Ascending aorta (tissue), 2 donors: ENCODE results near the gene LRRC9. TPM values are rescaled to one million over a fixed set of nuclear protein-coding genes. Genes with fewer than 3 reads are reported as not detected.
"Not testable (repeated sequence)": the region's sequence is repeated elsewhere in the genome, so short reads cannot be mapped to it uniquely, and the experiment has no call there.

Source experiments
- DNase-seq, 2 donors: peaks; one replicate each; pipeline ENCODE4 v3.0.0-alpha.2; 2019; ENCODE audit warnings: low spot score in 2 of 2
- H3K27ac ChIP-seq, 2 donors: fragments of 200-600 bp; sonication (generic); one replicate each; pipeline ENCODE4 v1.5.1; 2016 to 2017; ENCODE audit warnings: mild to moderate bottlenecking in 1 of 2
- H3K27me3 ChIP-seq: fragments of 200-600 bp; sonication (generic); one replicate; pipeline ENCODE4 v1.5.1; 2017
- H3K36me3 ChIP-seq, 2 donors: fragments of 200-600 bp; sonication (generic); one replicate each; pipeline ENCODE4 v1.5.1; 2016
- H3K4me1 ChIP-seq, 2 donors: fragments of 200-600 bp; sonication (generic); one replicate each; pipeline ENCODE4 v1.5.1; 2016 to 2017; ENCODE audit warnings: mild to moderate bottlenecking in 1 of 2
- H3K4me3 ChIP-seq, 2 donors: fragments of 200-600 bp; sonication (generic); one replicate each; pipeline ENCODE4 v1.5.1; 2016 to 2017; ENCODE audit warnings: mild to moderate bottlenecking in 1 of 2
- H3K9me3 ChIP-seq, 2 donors: fragments of 200-600 bp; sonication (generic); one replicate each; pipeline ENCODE4 v1.5.1; 2016
- intact Hi-C: fragments of 100-400 bp; cut with DNase I; formaldehyde crosslinking; loops from one replicate; pipeline ENCODE4 v1.15.1; 2023
- total RNA-seq: library from RNA; depleted of rRNA; stranded (reverse); fragments of >200 nt; gene quantifications from one replicate; pipeline ENCODE4 v1.1.0, GENCODE V29; 2016
- TF ChIP-seq, protein P1 (sequence below), 3 experiments: fragments of 200-600 bp in 2 of 3; fragments of 450-650 bp in 1 of 3; sonication (generic) in 2 of 3; IDR thresholded peaks; one replicate each; pipeline ENCODE4 v1.5.1; 2016 to 2019; ENCODE audit warnings: antibody characterized with exemption in 3 of 3, mild to moderate bottlenecking in 1 of 3, moderate library complexity in 1 of 3

The LRRC9 gene
- total RNA-seq, 1 donor from 2014 or later = not detected

DNA sequence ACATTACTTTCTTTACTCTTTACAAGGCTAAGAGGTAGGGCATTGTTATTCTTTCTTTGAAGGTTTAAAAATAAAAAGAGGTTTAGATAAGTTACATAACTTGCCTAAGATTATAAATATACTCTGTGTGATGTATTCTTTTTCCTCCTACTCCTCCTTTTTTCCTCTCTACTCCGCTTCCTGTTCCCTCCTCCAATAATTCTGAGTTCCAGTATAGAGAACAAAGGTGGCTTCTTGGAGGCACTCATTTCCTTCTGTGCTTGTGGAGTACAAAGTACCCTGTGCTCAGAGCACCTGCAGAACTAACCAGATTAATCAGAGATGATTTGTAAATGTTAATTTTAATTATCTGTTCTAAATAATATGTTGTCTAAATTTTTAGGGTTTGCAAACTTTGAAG is 11.3 kb downstream of the LRRC9 start:
- Histone ChIP-seq H3K36me3 (no peaks in the 10 kb centered on the region), H3K4me1 (no peaks in the 10 kb centered on the region), H3K27ac (no peak overlapping the region), H3K9me3 (no peaks in the 10 kb centered on the region), H3K27me3 (no peaks in the 10 kb centered on the region), H3K4me3 (no peak overlapping the region)
- TF ChIP-seq, protein P1, sequence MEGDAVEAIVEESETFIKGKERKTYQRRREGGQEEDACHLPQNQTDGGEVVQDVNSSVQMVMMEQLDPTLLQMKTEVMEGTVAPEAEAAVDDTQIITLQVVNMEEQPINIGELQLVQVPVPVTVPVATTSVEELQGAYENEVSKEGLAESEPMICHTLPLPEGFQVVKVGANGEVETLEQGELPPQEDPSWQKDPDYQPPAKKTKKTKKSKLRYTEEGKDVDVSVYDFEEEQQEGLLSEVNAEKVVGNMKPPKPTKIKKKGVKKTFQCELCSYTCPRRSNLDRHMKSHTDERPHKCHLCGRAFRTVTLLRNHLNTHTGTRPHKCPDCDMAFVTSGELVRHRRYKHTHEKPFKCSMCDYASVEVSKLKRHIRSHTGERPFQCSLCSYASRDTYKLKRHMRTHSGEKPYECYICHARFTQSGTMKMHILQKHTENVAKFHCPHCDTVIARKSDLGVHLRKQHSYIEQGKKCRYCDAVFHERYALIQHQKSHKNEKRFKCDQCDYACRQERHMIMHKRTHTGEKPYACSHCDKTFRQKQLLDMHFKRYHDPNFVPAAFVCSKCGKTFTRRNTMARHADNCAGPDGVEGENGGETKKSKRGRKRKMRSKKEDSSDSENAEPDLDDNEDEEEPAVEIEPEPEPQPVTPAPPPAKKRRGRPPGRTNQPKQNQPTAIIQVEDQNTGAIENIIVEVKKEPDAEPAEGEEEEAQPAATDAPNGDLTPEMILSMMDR (IDR thresholded peaks at IDR 0.05) = no peak
- intact Hi-C loops = no loop called here
- DNase-seq = no peak

- TF ChIP-seq, protein P1 (IDR thresholded peaks at IDR 0.05) = no peak
- H3K36me3 ChIP-seq = no peaks in the 10 kb centered on the region
- H3K4me1 ChIP-seq = no peaks in the 10 kb centered on the region
- H3K27me3 ChIP-seq = no peaks in the 10 kb centered on the region
- H3K9me3 ChIP-seq = no peaks in the 10 kb centered on the region
- intact Hi-C loops = no loop called here
- H3K27ac ChIP-seq = no peak overlapping the region
- DNase-seq = no peak
- H3K4me3 ChIP-seq = no peak overlapping the region
Observed at GRCh38 chr14:59936145-59936544, 16.2 kb downstream of the LRRC9 start.

GRCh38 chr14:59939828-59940227 is 19.9 kb downstream of the LRRC9 start:
- Histone ChIP-seq H3K9me3 (no peaks in the 10 kb centered on the region), H3K27me3 (no peaks in the 10 kb centered on the region), H3K4me3 (no peak overlapping the region), H3K4me1 (no peaks in the 10 kb centered on the region), H3K36me3 (no peaks in the 10 kb centered on the region), H3K27ac (no peak overlapping the region)
- no peak for DNase-seq
- intact Hi-C loops = no loop called here
- TF ChIP-seq, protein P1 (IDR thresholded peaks at IDR 0.05) = no peak

DNA sequence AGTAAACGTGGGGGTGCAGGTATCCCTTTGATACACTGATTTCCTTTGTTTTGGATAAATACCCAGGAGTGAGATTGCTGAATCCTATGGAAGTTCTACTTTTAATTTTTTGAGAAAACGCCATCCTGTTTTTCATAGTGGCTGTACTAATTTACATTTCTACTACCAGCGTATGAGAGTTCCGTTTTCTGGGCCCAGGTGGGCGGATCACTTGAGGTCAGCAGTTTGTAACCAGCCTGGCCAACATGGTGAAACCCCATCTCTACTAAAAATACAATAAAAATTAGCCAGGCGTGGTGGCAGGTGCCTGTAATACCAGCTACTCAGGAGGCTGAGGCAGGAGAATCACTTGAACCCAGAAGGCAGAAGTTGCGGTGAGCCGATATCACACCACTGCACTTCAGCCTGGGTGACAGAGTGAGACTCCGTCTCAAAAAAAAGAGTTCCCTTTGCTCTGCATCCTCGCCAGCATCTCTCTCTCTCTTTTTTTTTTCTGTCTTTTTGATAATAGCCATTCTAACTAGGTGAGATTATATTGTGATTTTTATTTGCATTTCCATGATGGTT is 22.4 kb downstream of the LRRC9 start:
- intact Hi-C loops, H3K27me3 ChIP-seq, DNase-seq, H3K36me3 ChIP-seq, H3K4me3 ChIP-seq, H3K27ac ChIP-seq, H3K4me1 ChIP-seq, H3K9me3 ChIP-seq: not testable (repeated sequence)

GRCh38 chr14:59944909-59945308 is 25.0 kb downstream of the LRRC9 start:
- intact Hi-C loops = no loop called here
- no peak for DNase-seq
- Histone ChIP-seq H3K4me1 (no peaks in the 10 kb centered on the region), H3K27ac (no peak overlapping the region), H3K36me3 (no peaks in the 10 kb centered on the region), H3K4me3 (no peak overlapping the region), H3K27me3 (no peaks in the 10 kb centered on the region), H3K9me3 (no peaks in the 10 kb centered on the region)
- TF ChIP-seq, protein P1 (IDR thresholded peaks at IDR 0.05) = no peak

DNA sequence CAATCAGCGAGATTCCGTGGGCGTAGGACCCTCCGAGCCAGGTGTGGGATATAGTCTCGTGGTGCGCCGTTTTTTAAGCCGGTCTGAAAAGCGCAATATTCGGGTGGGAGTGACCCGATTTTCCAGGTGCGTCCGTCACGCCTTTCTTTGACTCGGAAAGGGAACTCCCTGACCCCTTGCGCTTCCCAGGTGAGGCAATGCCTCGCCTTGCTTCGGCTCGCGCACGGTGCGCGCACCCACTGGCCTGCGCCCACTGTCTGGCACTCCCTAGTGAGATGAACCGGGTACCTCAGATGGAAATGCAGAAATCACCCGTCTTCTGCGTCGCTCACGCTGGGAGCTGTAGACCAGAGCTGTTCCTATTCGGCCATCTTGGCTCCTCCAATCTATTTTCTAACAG is 32.2 kb downstream of the LRRC9 start:
- H3K4me1 ChIP-seq, H3K4me3 ChIP-seq, H3K27me3 ChIP-seq, H3K27ac ChIP-seq, H3K36me3 ChIP-seq, intact Hi-C loops, DNase-seq: not testable (repeated sequence)
- peaks cover 0 to 14% of the 10 kb centered on the region in 2 donors for H3K9me3 ChIP-seq

- H3K4me3 ChIP-seq, H3K27ac ChIP-seq, H3K4me1 ChIP-seq, H3K36me3 ChIP-seq, intact Hi-C loops, DNase-seq, H3K27me3 ChIP-seq: not testable (repeated sequence)
- H3K9me3 ChIP-seq = peaks cover 0 to 17% of the 10 kb centered on the region in 2 donors
Observed at GRCh38 chr14:59957890-59958289, 37.9 kb downstream of the LRRC9 start.
